PFSK-1 (cell line): ENCODE data around the gene GNB1L.

Source experiments
- FOXP2 ChIP-seq: optimal IDR thresholded peaks from 2 replicates; pipeline ENCODE3; 2011; ENCODE audit warnings: borderline replicate concordance, control low read depth, inconsistent platforms; ENCODE audit not compliant: insufficient read depth; ENCODE audit errors: extremely low read length, extremely low read depth
- POLR2AphosphoS5 ChIP-seq: IDR thresholded peaks from 2 replicates; pipeline ENCODE4 v1.6.1; 2012; ENCODE audit warnings: low read depth, mild to moderate bottlenecking, control low read depth, low read length, moderate library complexity
- REST ChIP-seq, 2 experiments: IDR thresholded peaks; 2 replicates each; pipeline versions ENCODE4 v1.6.1 to v1.8.0; 2011 to 2012; ENCODE audit warnings: low read depth in 2 of 2, low read length in 2 of 2, control low read depth in 1 of 2, inconsistent platforms in 1 of 2, mild to moderate bottlenecking in 1 of 2, moderate library complexity in 1 of 2; ENCODE audit not compliant: insufficient read depth in 1 of 2
- SIN3A ChIP-seq: IDR thresholded peaks from 2 replicates; pipeline ENCODE4 v1.6.1; 2012; ENCODE audit warnings: mild to moderate bottlenecking, low read length, moderate library complexity, borderline replicate concordance; ENCODE audit not compliant: insufficient read depth
- TAF1 ChIP-seq: IDR thresholded peaks from 2 replicates; pipeline ENCODE4 v1.6.1; 2012; ENCODE audit warnings: low read length, control low read depth, borderline replicate concordance; ENCODE audit not compliant: insufficient read depth

The GNB1L gene

DNA sequence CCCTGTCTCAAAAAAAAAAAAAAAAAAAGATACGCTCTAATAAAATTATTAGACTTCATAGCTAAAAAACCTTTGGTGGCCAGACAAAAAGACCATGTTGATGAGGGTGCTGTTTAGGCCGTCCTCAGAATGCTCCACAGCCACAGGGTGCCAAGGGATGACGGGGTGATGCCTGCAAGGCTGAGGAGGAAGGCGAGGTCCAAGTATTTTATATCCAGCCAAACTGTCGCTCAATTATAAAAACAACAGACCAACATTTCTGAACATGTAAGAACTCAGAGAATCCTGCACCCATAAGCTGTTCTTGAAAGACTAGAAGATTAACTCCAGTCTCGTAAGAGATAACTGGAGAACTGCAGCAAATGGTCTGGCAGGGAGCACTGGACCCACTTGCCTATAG, 64.8 kb downstream of the GNB1L start:
- TF ChIP-seq POLR2AphosphoS5 (no peak), SIN3A (no peak), FOXP2 (no peak), TAF1 (no peak), REST (IDR thresholded peaks at IDR 0.05; ENCODE audit: insufficient read depth in 1 of 2, low read depth in 2 of 2, low read length in 2 of 2) (no peak)

DNA sequence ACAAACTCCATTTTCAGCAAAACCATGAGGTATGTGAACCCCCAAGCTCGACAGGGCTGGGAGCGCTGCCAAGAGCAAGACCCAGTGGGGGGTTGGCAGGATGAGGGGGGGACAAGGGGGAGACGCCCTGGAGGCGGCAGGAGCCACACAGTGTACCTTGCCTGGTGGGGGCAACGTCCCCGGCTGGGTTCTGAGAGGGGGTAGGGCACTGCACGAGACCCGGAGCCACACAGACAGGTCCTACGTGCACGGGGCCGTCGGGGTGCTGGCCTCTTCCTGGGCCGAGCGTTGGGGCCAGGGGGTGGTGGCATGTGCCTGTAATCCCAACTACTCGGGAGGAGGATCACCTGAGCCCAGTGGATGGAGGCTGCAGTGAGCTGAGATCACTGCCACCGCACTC, 65.3 kb downstream of the GNB1L start:
- TF ChIP-seq FOXP2 (no peak), SIN3A (no peak), REST (IDR thresholded peaks at IDR 0.05; ENCODE audit: insufficient read depth in 1 of 2, low read depth in 2 of 2, low read length in 2 of 2) (no peak), POLR2AphosphoS5 (no peak), TAF1 (no peak)

GRCh38 chr22:19788661-19789225, 65.9 kb downstream of the GNB1L start:
- TF ChIP-seq FOXP2, result no peak
- TF ChIP-seq TAF1, result no peak
- no peak for TF ChIP-seq POLR2AphosphoS5
- no peak for TF ChIP-seq REST (IDR thresholded peaks at IDR 0.05; ENCODE audit: insufficient read depth in 1 of 2, low read depth in 2 of 2, low read length in 2 of 2)

- no peak for TF ChIP-seq SIN3A
- no peak for TF ChIP-seq POLR2AphosphoS5
- no peak for TF ChIP-seq FOXP2
- TF ChIP-seq TAF1, result no peak
- TF ChIP-seq REST (IDR thresholded peaks at IDR 0.05; ENCODE audit: insufficient read depth in 1 of 2, low read depth in 2 of 2, low read length in 2 of 2), result no peak
Measured at GRCh38 chr22:19787849-19788141, 66.9 kb downstream of the GNB1L start.

GRCh38 chr22:19786959-19787848, 67.5 kb downstream of the GNB1L start:
- TF ChIP-seq TAF1 (no peak), REST (IDR thresholded peaks at IDR 0.05; ENCODE audit: insufficient read depth in 1 of 2, low read depth in 2 of 2, low read length in 2 of 2) (no peak), POLR2AphosphoS5 (no peak), SIN3A (no peak), FOXP2 (no peak)
